ENCODE measurements around the gene INSRR. TPM values are rescaled to one million over a fixed set of nuclear protein-coding genes. Genes with fewer than 3 reads are reported as not detected.

Gene INSRR
- polyA plus RNA-seq, 2 of the 4 experiments (the other 2 are of a cell fraction): not detected

- Histone ChIP-seq H3K27ac (no peak overlapping the region), H3K4me3 (no peak overlapping the region), H3K9me3 (no peaks in the 10 kb centered on the region), H3K4me2 (no peak overlapping the region), H3K4me1 (peaks cover 17% of the 10 kb centered on the region; the same call in 2 of the 3 replicates)
- no peak for ATAC-seq
- ChIA-PET CTCF (interaction anchor here (0.8 to 20.9 kb wide), 9 partner anchors 8 to 175 kb away, joined by 3 to 480 read pairs (median 27); partner anchors contain the start of genes ISG20L2, METTL25B and PEAR1), POLR2A (no interaction called here)
- TF ChIP-seq SMC3 (IDR thresholded peaks at IDR 0.05): no peak
- TF ChIP-seq ZC3H11A (IDR thresholded peaks at IDR 0.05): no peak
- no peak for TF ChIP-seq GATA3 (IDR thresholded peaks at IDR 0.05; ENCODE audit: borderline replicate concordance)
- TF ChIP-seq JUNB (IDR thresholded peaks at IDR 0.05): no peak
- no peak for TF ChIP-seq FOXS1 (CRISPR knock-in tag; IDR thresholded peaks at IDR 0.05)
- no peak for TF ChIP-seq FOSL2 (IDR thresholded peaks at IDR 0.05)
- TF ChIP-seq FOSL2 (CRISPR knock-in tag; IDR thresholded peaks at IDR 0.05): no peak
- TF ChIP-seq SREBF2 (IDR thresholded peaks at IDR 0.05): no peak
- no peak for DNase-seq (ENCODE audit: low read depth in 1 of 2, low spot score in 1 of 2)
- no peak for FAIRE-seq
- WGBS (ENCODE audit: missing lambda C conversion rate): 66% methylated on average over 3 of the region's 3 CpGs
These were observed 2.6 kb downstream of the INSRR start for GRCh38 chr1:156856282-156856785.

- Histone ChIP-seq H3K27ac (no peak overlapping the region), H3K4me2 (no peak overlapping the region), H3K4me1 (peaks cover 12% of the 10 kb centered on the region; the same call in 2 of the 3 replicates), H3K9me3 (no peaks in the 10 kb centered on the region), H3K4me3 (no peak overlapping the region)
- peak in 1 of 2 experiments; percentile 32; a peak in 1 of 6 replicates for ATAC-seq
- no peak for DNase-seq (ENCODE audit: low read depth in 1 of 2, low spot score in 1 of 2)
- no peak for FAIRE-seq
- CTCF ChIA-PET: interaction anchor here (0.6 to 20.9 kb wide), 10 partner anchors 8 to 173 kb away, joined by 3 to 480 read pairs (median 16); partner anchors contain the start of gene PEAR1
- WGBS (ENCODE audit: missing lambda C conversion rate): 43% methylated on average over 3 of the region's 3 CpGs
- TF ChIP-seq SMC3 (IDR thresholded peaks at IDR 0.05): no peak
- no peak for TF ChIP-seq ESRRA (IDR thresholded peaks at IDR 0.05; ENCODE audit: borderline replicate concordance, low read length)
- TF ChIP-seq EHF (CRISPR knock-in tag; IDR thresholded peaks at IDR 0.05): no peak
- TF ChIP-seq KDM5A (IDR thresholded peaks at IDR 0.05): no peak
- TF ChIP-seq NR3C1 (IDR thresholded peaks at IDR 0.05): no peak
- no peak for TF ChIP-seq CHD2 (IDR thresholded peaks at IDR 0.05; ENCODE audit: low read length, partially characterized antibody)
- TF ChIP-seq ZSCAN20 (CRISPR knock-in tag; IDR thresholded peaks at IDR 0.05): no peak
- no peak for TF ChIP-seq CBX2 (IDR thresholded peaks at IDR 0.05; ENCODE audit: borderline replicate concordance, low read depth)
- TF ChIP-seq HOXA7 (CRISPR knock-in tag; IDR thresholded peaks at IDR 0.05): no peak
- TF ChIP-seq BCL3 (IDR thresholded peaks at IDR 0.05): no peak
- TF ChIP-seq GATA3 (IDR thresholded peaks at IDR 0.05; ENCODE audit: borderline replicate concordance): no peak
- TF ChIP-seq EP300 (IDR thresholded peaks at IDR 0.05): no peak
- no peak for TF ChIP-seq KDM1A (IDR thresholded peaks at IDR 0.05; ENCODE audit: low read depth)
- no peak for TF ChIP-seq MAZ (IDR thresholded peaks at IDR 0.05; ENCODE audit: borderline replicate concordance, low read depth, low read length)
- no peak for TF ChIP-seq HOXB5 (CRISPR knock-in tag; IDR thresholded peaks at IDR 0.05)
- no peak for TF ChIP-seq MAFK (IDR thresholded peaks at IDR 0.05; ENCODE audit: partially characterized antibody)
- TF ChIP-seq HDAC2 (IDR thresholded peaks at IDR 0.05): no peak
- POLR2A ChIA-PET: no interaction called here
These were observed 4.3 kb downstream of the INSRR start for GRCh38 chr1:156854634-156855033.

- ChIA-PET CTCF (interaction anchor here (0.8 to 20.9 kb wide), 11 partner anchors 7 to 198 kb away, joined by 3 to 480 read pairs (median 12); partner anchors contain the start of genes CRABP2, NTRK1 and PEAR1), POLR2A (no interaction called here)
- no peak for TF ChIP-seq TP53 (CRISPR knock-in tag; IDR thresholded peaks at IDR 0.05)
- H3K4me2 ChIP-seq: no peak overlapping the region
- H3K4me3 ChIP-seq: no peak overlapping the region
- H3K9me3 ChIP-seq: no peaks in the 10 kb centered on the region
- peaks cover 9% of the 10 kb centered on the region; the same call in 2 of the 3 replicates for H3K4me1 ChIP-seq
- ATAC-seq (no peak), DNase-seq (ENCODE audit: low read depth in 1 of 2, low spot score in 1 of 2) (no peak), FAIRE-seq (no peak)
- H3K27ac ChIP-seq: no peak overlapping the region
- 86% methylated on average over 9 of the region's 19 CpGs for WGBS (ENCODE audit: missing lambda C conversion rate)
These were observed 5.2 kb downstream of the INSRR start for GRCh38 chr1:156853761-156854160.

All from A549 (cell line).